HG03060 (cell line): ENCODE measurements around the gene KSR2.
"Not testable (repeated sequence)": the region's sequence is repeated elsewhere in the genome, so short reads cannot be mapped to it uniquely, and the experiment has no call there.

Experiments used
- ATAC-seq: cut with Tn5 transposase; IDR thresholded peaks from one replicate; pipeline ENCODE4 v1.9.1; 2021; ENCODE audit warnings: low read depth, moderate number of reproducible peaks; ENCODE audit not compliant: unreplicated experiment

Gene KSR2

GRCh38 chr12:117789195-117789912, 179.4 kb downstream of the KSR2 start:
- ATAC-seq, result no peak

GRCh38 chr12:117778656-117779055, 190.1 kb downstream of the KSR2 start:
- ATAC-seq, result no peak

- ATAC-seq, result no peak
Measured at GRCh38 chr12:117774941-117775775, 193.6 kb downstream of the KSR2 start.

GRCh38 chr12:117768860-117769259, 199.9 kb downstream of the KSR2 start:
- no peak for ATAC-seq

GRCh38 chr12:117766008-117766407, 202.8 kb downstream of the KSR2 start:
- no peak for ATAC-seq

- ATAC-seq, result no peak
Measured at GRCh38 chr12:117762143-117762542, 206.6 kb downstream of the KSR2 start.

GRCh38 chr12:117761528-117762100, 207.2 kb downstream of the KSR2 start:
- no peak for ATAC-seq

- no peak for ATAC-seq
Measured at GRCh38 chr12:117760990-117761389, 207.8 kb downstream of the KSR2 start.

GRCh38 chr12:117750657-117751056, 218.1 kb downstream of the KSR2 start:
- ATAC-seq, result no peak

GRCh38 chr12:117749431-117749830, 219.4 kb downstream of the KSR2 start:
- ATAC-seq, result no peak

- not testable (repeated sequence) for ATAC-seq
Measured at GRCh38 chr12:117746358-117746757, 222.4 kb downstream of the KSR2 start.

GRCh38 chr12:117744418-117744817, 224.4 kb downstream of the KSR2 start:
- no peak for ATAC-seq

- ATAC-seq, result no peak
Measured at GRCh38 chr12:117743761-117744160, 225.0 kb downstream of the KSR2 start.

- ATAC-seq, result no peak
Measured at GRCh38 chr12:117742721-117743120, 226.1 kb downstream of the KSR2 start.

- no peak for ATAC-seq
Measured at GRCh38 chr12:117738233-117738632, 230.6 kb downstream of the KSR2 start.

- ATAC-seq, result no peak
Measured at GRCh38 chr12:117733549-117733805, 235.3 kb downstream of the KSR2 start.

GRCh38 chr12:117732761-117733548, 235.8 kb downstream of the KSR2 start:
- no peak for ATAC-seq

- not testable (repeated sequence) for ATAC-seq
Measured at GRCh38 chr12:117731131-117731530, 237.7 kb downstream of the KSR2 start.

- no peak for ATAC-seq
Measured at GRCh38 chr12:117727301-117727700, 241.5 kb downstream of the KSR2 start.

- ATAC-seq, result no peak
Measured at GRCh38 chr12:117724543-117724942, 244.2 kb downstream of the KSR2 start.

GRCh38 chr12:117718559-117718958, 250.2 kb downstream of the KSR2 start:
- ATAC-seq, result no peak
